Lower leg skin (tissue), 3 donors: ENCODE results near the gene TANC1.

Source experiments
- CTCF ChIP-seq, 3 donors: fragments of 450-650 bp; IDR thresholded peaks; one replicate each; pipeline ENCODE4 v1.5.1; 2016; ENCODE audit warnings: antibody characterized with exemption in 3 of 3, mild to moderate bottlenecking in 3 of 3, moderate library complexity in 2 of 3
- POLR2A ChIP-seq, 2 donors: fragments of 450-650 bp; IDR thresholded peaks; one replicate each; pipeline ENCODE4 v1.6.1; 2016 to 2017; ENCODE audit warnings: antibody characterized with exemption in 2 of 2, mild to moderate bottlenecking in 1 of 2, moderate library complexity in 1 of 2

- TF ChIP-seq CTCF (IDR thresholded peaks at IDR 0.05), result no peak
- no peak for TF ChIP-seq POLR2A (IDR thresholded peaks at IDR 0.05)
Measured at GRCh38 chr2:158993030-158993429, 24.6 kb downstream of the TANC1 start.
